Osteoblast (primary cell): ENCODE results near the gene LHX3. TPM values are rescaled to one million over a fixed set of nuclear protein-coding genes. Genes with fewer than 3 reads are reported as not detected.

Source experiments
- DNase-seq: peaks from one replicate; pipeline ENCODE4 v3.0.0; 2011; ENCODE audit warnings: low spot score, mixed read lengths; ENCODE audit not compliant: insufficient read length; ENCODE audit errors: missing footprints
- H2AFZ ChIP-seq: 2 replicates; pipeline ENCODE4 v1.6.0; 2011; ENCODE audit warnings: mild to moderate bottlenecking, low read length
- H3K27ac ChIP-seq: 2 replicates; pipeline ENCODE4 v1.5.1; 2011; ENCODE audit warnings: mild to moderate bottlenecking, low read depth, low read length, moderate library complexity
- H3K27me3 ChIP-seq: 2 replicates; pipeline ENCODE4 v1.6.0; 2012; ENCODE audit warnings: mild to moderate bottlenecking, control low read depth, inconsistent platforms, low read length, moderate library complexity; ENCODE audit not compliant: insufficient read depth
- H3K36me3 ChIP-seq: 2 replicates; pipeline ENCODE4 v1.5.1; 2011; ENCODE audit warnings: mild to moderate bottlenecking, low read length, control low read depth, moderate library complexity; ENCODE audit not compliant: insufficient read depth
- H3K4me1 ChIP-seq: 2 replicates; pipeline ENCODE4 v1.5.1; 2011; ENCODE audit warnings: mild to moderate bottlenecking, low read length, control low read depth, moderate library complexity; ENCODE audit not compliant: insufficient read depth
- H3K4me2 ChIP-seq: 2 replicates; pipeline ENCODE4 v1.6.0; 2011; ENCODE audit warnings: mild to moderate bottlenecking, low read length; ENCODE audit not compliant: insufficient read depth
- H3K4me3 ChIP-seq: fragments of 200-600 bp; sonication (generic); 3 replicates; pipeline ENCODE4 v1.5.1; 2012; ENCODE audit warnings: mild to moderate bottlenecking, low read length, inconsistent platforms; ENCODE audit not compliant: insufficient read depth
- H3K79me2 ChIP-seq: 2 replicates; pipeline ENCODE4 v1.6.0; 2012; ENCODE audit warnings: mild to moderate bottlenecking, low read length, control low read depth, inconsistent platforms; ENCODE audit not compliant: insufficient read depth
- H3K9me3 ChIP-seq: 2 replicates; pipeline ENCODE4 v1.5.1; 2011; ENCODE audit warnings: low read depth, low read length, control low read depth
- H4K20me1 ChIP-seq: 2 replicates; pipeline ENCODE4 v1.6.0; 2012; ENCODE audit warnings: mild to moderate bottlenecking, low read length, control low read depth; ENCODE audit not compliant: insufficient read depth
- CTCF ChIP-seq: IDR thresholded peaks from 2 replicates; pipeline ENCODE4 v1.5.1; 2011; ENCODE audit warnings: mild to moderate bottlenecking, low read depth, low read length, moderate library complexity; ENCODE audit errors: extremely low read depth
- total RNA-seq: library from RNA; depleted of rRNA; stranded (reverse); fragments of >200 nt; gene quantifications from 2 replicates; pipeline ENCODE4 v1.2.3, GENCODE V29; 2012

LHX3 gene
- total RNA-seq, 1 donor = not detected

DNA sequence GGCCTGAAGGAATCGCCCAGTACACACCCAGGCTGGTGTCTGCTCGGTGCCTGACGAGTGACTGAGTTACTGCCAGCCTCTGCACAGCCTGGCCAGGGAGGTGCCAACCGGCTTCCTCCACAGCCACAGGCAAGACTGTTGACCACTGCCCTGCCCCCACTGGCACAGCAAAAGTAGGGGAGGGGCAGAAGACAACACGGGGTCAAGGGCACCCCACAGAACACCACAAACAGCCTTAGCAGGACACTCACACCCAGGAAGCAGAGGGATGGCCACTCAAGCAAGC is 722 bp upstream of the LHX3 start:
- Histone ChIP-seq H2AFZ (no peak overlapping the region), H3K79me2 (no peaks in the 10 kb centered on the region), H3K9me3 (no peaks in the 10 kb centered on the region), H4K20me1 (peaks cover 31% of the 10 kb centered on the region), H3K36me3 (no peaks in the 10 kb centered on the region), H3K27me3 (peaks cover 39% of the 10 kb centered on the region), H3K27ac (no peak overlapping the region), H3K4me3 (no peak overlapping the region), H3K4me1 (no peaks in the 10 kb centered on the region), H3K4me2 (no peak overlapping the region)
- DNase-seq = no peak
- TF ChIP-seq CTCF = no peak

GRCh38 chr9:136204145-136204805 is 653 bp downstream of the LHX3 start:
- Histone ChIP-seq H3K79me2 (no peaks in the 10 kb centered on the region), H3K36me3 (no peaks in the 10 kb centered on the region), H3K4me3 (no peak overlapping the region), H2AFZ (no peak overlapping the region), H3K4me2 (no peak overlapping the region), H4K20me1 (peaks cover 31% of the 10 kb centered on the region), H3K4me1 (no peaks in the 10 kb centered on the region), H3K27ac (no peak overlapping the region), H3K27me3 (peaks cover 53% of the 10 kb centered on the region), H3K9me3 (no peaks in the 10 kb centered on the region)
- no peak for DNase-seq
- no peak for TF ChIP-seq CTCF

- peak; percentile 92 for DNase-seq
- Histone ChIP-seq H3K79me2 (no peaks in the 10 kb centered on the region), H3K27ac (no peak overlapping the region), H3K4me2 (no peak overlapping the region), H3K4me3 (no peak overlapping the region), H2AFZ (no peak overlapping the region), H4K20me1 (peaks cover 31% of the 10 kb centered on the region), H3K4me1 (no peaks in the 10 kb centered on the region), H3K27me3 (peaks cover 55% of the 10 kb centered on the region), H3K36me3 (no peaks in the 10 kb centered on the region), H3K9me3 (no peaks in the 10 kb centered on the region)
- TF ChIP-seq CTCF = no peak
Measured at GRCh38 chr9:136203408-136204144, 1.4 kb downstream of the LHX3 start.
